ENCODE results near the gene KASH5. TPM values are rescaled to one million over a fixed set of nuclear protein-coding genes. Genes with fewer than 3 reads are reported as not detected.

KASH5 gene
- total RNA-seq, 1 donor from 2014 or later: not detected

GRCh38 chr19:49414256-49414655 is 26.2 kb downstream of the KASH5 start:
- no peak for DNase-seq (ENCODE audit: low spot score)
- intact Hi-C loops (cut with DNase I): no loop called here

- intact Hi-C loops (cut with DNase I): no loop called here
- no peak for DNase-seq (ENCODE audit: low spot score)
These were observed 27.2 kb downstream of the KASH5 start for GRCh38 chr19:49415102-49415809.

DNA sequence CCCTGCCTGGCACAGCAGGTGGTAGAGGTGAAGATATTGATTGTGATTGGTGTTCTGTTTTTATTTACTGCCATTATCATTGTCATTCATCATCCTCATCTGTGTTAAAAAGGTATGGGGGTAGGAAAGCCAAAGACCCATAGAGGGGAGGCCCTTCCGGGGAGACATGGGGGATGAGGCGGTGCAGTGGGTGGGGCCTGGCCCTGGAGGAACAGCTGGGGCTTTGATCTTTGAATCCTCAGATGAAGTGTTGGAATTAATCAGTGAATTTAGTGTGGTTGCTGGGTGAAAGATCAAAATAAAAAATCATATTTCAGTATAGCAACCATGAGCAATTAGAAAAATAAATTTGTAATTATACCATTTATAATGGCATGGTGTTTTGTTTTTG is 27.8 kb downstream of the KASH5 start:
- intact Hi-C loops (cut with DNase I): no loop called here

GRCh38 chr19:49417088-49417487 is 29.0 kb downstream of the KASH5 start:
- intact Hi-C loops (cut with DNase I): no loop called here
- no peak for DNase-seq (ENCODE audit: low spot score)

More for the DNA sequence above, 27.8 kb downstream of the KASH5 start:
- no peak for DNase-seq (ENCODE audit: low spot score)

DNA sequence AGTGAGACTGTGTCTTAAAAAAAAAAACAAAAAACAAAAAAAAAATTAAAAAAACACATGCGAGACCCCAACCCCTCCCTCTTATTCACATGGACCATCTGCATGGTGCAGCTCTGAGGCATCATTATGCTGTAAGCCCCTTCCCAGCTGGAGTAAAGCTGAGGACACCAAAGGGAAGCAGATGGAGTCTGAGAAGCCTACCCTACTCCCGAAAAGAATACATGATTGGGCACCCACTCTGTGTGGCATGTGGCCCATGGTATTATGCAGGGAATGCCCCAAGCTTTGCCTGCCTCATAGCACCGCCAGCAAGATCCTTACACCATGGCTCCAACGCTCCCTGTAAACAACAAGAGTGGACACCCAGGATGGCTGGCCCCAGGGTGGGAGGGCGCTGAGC is 30.5 kb downstream of the KASH5 start:
- no peak for DNase-seq (ENCODE audit: low spot score)
- intact Hi-C loops (cut with DNase I): no loop called here

DNA sequence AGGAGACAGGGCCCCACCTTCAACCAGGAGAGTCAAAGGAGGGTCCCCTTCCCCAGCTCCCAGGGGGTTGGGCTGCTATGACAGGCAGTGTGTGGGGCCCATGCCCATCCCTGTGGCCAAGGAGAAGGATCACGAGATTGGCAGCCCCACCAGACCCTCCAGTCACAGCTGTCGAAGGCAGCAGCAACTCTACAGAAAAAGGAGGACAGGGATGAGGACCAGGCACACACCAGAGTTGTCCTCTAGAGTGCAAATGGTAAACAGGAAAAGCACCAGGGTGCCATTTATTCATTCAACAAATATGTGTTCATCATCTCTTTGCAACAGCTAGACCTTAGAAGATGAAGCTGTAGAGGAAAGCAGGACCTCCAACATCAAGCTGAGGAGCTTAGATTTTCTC is 31.1 kb downstream of the KASH5 start:
- DNase-seq (ENCODE audit: low spot score): no peak
- intact Hi-C loops (cut with DNase I): no loop called here

DNA sequence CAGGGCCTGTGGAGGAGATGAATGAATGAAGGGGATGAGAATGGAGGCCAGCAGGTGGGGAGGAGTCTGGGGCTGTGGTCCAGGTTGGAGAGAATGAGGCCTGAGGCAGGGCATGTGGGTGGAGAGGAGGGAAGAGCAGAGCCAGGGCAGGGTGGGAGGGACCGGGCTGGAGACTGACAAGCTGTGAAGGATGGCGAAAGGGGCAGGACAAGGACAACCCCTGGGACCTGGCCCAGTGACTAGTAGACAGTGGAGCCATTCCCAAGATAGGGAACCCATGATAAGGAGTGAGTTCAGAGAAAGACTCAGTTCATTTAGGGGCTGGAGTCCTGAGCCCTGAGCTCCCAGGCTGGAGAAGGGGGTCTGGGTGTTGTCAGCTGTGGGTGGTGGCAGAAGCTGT is 32.2 kb downstream of the KASH5 start:
- intact Hi-C loops (cut with DNase I): no loop called here
- no peak for DNase-seq (ENCODE audit: low spot score)

- DNase-seq (ENCODE audit: low spot score): no peak
- intact Hi-C loops (cut with DNase I): no loop called here
These were observed 33.2 kb downstream of the KASH5 start for GRCh38 chr19:49421039-49421877.

DNA sequence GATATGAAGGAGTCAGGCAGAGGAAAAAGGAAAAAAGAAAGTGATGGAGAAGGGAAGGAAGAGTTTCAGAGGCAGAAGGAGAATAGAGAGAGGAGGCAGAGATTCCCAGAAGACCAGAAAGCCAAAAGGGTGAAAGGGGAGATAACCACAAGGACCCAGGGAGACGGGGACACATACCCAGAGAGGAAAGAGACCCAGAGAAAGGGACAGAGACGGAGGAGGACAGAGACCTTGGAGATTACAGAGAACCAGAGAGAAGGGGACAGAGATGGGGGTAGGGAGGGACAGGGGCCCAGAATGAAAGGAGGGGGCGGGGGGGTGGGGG is 33.8 kb downstream of the KASH5 start:
- DNase-seq (ENCODE audit: low spot score): no peak
- intact Hi-C loops (cut with DNase I): no loop called here

DNA sequence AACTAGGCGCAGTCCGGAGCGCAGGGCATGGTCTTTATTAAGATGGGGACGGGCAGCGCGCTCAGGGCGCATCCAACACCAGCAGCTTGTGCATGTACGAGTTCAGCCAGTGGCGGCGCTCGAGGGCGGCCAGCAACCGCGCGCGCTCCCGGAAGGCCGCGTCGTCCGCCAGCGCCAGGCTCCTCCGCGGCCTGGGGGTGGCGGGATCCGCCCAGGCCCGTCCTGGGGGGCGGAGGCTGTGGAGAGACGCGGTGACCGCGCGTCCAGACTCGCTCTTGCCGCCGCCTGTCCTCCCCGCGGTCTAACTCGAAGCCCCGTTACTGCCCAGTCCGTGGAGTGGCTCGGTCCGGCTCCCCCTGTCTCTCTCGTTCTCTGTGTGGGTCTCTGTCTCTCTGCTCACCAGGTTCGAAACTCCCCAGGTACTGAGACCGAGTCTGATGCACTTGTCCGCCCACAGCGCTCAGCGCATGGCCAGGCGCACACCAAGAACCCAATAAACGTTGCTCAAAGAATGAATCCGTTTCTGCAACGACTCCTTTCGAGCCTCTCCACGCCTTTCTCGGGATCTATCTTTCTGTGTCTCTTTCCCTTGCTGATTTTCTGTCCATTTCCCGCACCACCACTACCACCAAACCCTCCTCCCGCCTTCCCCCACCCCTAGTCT is 34.5 kb downstream of the KASH5 start:
- intact Hi-C loops (cut with DNase I): no loop called here
- no peak for DNase-seq (ENCODE audit: low spot score)

DNA sequence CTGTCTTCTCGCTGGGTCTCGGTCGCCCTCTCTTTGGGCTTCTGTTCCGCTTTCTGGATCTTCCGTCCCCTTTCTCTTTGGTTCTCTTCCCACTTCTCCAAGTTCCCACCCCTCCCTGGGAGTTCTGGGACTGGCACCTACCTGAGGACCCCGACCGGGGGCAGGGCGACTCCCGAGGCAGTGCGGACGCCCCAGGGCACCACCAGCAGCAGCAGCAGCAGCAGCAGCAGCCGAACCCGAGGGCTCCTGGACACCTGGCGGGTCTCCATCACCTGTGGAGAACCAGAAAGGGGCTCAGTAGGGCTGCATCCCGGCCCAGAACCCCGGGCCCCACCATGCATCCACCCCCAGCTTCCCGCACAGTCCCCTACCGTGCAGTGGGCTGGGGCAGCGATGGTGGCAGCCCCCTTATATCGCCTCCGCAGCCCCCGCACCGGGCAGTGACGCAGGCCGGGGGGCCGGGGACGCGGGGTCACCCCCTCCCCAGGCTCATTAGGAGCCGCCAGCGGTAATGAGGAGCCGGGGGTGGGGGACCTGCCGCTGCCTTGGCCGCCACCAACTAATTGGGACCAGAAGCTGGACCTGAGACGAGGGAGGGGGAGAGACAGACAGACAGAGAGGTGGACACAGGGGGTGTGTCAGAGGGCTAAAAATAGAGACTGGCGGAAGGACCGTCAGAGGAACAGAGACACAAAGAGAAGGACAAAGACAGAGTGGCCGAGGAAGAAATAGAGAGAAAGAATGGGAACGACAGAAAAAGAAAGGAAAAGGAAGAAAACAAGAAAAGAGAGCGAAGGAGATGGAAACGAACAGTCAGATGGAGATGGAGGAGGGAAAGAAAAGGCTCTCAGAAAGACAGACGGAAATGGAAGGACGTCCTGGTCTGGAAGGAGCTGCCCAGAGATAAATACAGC is 35.3 kb downstream of the KASH5 start, which contains the start of gene PTH2:
Gene PTH2 (minus strand): TSS at position 371 of the 914 bp plus-strand sequence. CDS start 102 bp downstream, at position 269.
- no peak for DNase-seq (ENCODE audit: low spot score)
- intact Hi-C loops (cut with DNase I): no loop called here

GRCh38 chr19:49423985-49424303 is 35.9 kb downstream of the KASH5 start:
- intact Hi-C loops (cut with DNase I): no loop called here
- no peak for DNase-seq (ENCODE audit: low spot score)

- DNase-seq (ENCODE audit: low spot score): no peak
- intact Hi-C loops (cut with DNase I): no loop called here
These were observed 37.1 kb downstream of the KASH5 start, which contains the start of gene GFY for GRCh38 chr19:49425178-49425577. Gene GFY (plus strand): TSS chr19:49425388. CDS start chr19:49426431, 1,043 bp downstream.

- intact Hi-C loops (cut with DNase I): no loop called here
These were observed 38.0 kb downstream of the KASH5 start for GRCh38 chr19:49425922-49426592.

DNA sequence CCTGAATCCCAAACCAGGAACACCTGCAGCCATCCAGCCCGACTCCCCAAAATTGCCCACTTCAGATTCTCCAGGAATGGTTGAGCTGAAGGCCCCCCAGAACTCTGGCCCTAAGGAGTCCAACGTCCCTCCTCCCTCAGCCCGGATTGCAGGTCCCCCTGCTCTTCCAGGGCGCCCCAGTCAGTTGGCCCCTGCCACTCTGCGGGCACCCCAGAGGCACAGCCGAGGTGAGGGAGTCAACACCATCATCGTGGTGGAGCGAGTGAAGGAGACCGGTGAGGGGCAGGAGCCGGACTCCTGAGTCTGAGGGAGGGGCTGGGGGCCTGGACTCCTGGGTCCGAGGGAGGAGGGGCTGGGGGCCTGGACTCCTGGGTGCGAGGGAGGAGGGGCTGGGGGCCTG is 39.3 kb downstream of the KASH5 start:
- no peak for DNase-seq (ENCODE audit: low spot score)
- intact Hi-C loops (cut with DNase I): no loop called here

More at GRCh38 chr19:49425922-49426592, 38.0 kb downstream of the KASH5 start:
- DNase-seq (ENCODE audit: low spot score): no peak

DNA sequence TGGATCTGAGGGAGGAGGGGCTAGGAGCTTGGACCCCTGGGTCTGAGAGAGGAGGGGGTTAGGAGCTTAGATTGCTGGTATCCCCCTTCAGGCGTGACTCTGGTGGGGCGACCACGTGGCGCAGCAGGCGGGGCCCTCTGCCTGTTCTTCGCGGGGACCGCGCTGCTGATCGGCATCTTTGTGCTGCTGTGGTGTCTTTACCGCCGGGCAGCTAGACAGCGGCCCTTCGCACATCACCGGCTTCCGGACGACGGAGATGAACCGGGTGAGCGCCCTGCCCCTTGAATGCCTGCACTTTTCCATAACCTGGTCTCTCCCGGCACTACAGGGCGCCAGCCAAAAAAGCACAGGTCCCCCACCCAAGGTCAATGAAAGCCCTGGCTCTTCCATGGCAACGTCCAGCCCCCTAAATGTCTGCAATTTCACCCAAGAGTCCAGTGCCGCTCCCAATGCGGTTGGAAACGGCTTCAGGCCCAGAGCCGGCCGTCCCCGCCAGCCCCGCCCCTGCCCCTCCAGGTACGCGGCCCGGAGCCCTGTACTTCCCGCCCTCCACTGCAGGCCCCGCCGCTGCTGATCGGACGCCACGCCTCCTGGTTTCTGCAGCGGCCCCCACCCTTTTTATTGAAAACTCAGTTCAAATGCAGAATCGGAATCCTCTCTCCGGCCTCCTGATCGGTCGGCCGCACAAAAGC is 40.0 kb downstream of the KASH5 start:
- intact Hi-C loops (cut with DNase I): no loop called here
- DNase-seq (ENCODE audit: low spot score): no peak

GRCh38 chr19:49428547-49429451 is 40.8 kb downstream of the KASH5 start:
- intact Hi-C loops (cut with DNase I): no loop called here
- DNase-seq (ENCODE audit: low spot score): no peak
